Adrenal gland (tissue), 12 donors: ENCODE measurements around the gene TNS4. TPM values are rescaled to one million over a fixed set of nuclear protein-coding genes. Genes with fewer than 3 reads are reported as not detected.

Source experiments
- DNase-seq, 7 donors: peaks; one replicate each; pipeline ENCODE4 v3.0.0-alpha.2; 2019 to 2020
- H3K27ac ChIP-seq, 5 donors: fragments of 200-600 bp; sonication (generic) in 4 of 5; 1 replicate in 3 of 5; 2 replicates in 2 of 5; pipeline versions ENCODE4 v1.5.1 to v1.8.0; 2016 to 2020; ENCODE audit warnings: mild to moderate bottlenecking in 1 of 5
- H3K27me3 ChIP-seq: fragments of 200-600 bp; 2 replicates; pipeline ENCODE4 v1.8.0; 2021
- H3K36me3 ChIP-seq, 2 donors: fragments of 200-600 bp; replicated peaks in 1 of 2; 1 replicate in 1 of 2; 2 replicates in 1 of 2; pipeline versions ENCODE4 v1.5.1 to v1.8.0; 2018 to 2022
- H3K4me1 ChIP-seq, 2 donors: fragments of 200-600 bp; replicated peaks in 1 of 2; 1 replicate in 1 of 2; 2 replicates in 1 of 2; pipeline versions ENCODE4 v1.5.1 to v1.8.0; 2018 to 2021
- H3K4me3 ChIP-seq, 4 donors: fragments of 200-600 bp; sonication (generic) in 3 of 4; one replicate each; pipeline ENCODE4 v1.5.1; 2016 to 2018
- H3K9me3 ChIP-seq, 3 donors: fragments of 200-600 bp; sonication (generic) in 1 of 3; replicated peaks in 1 of 3; 1 replicate in 2 of 3; 2 replicates in 1 of 3; pipeline versions ENCODE4 v1.5.1 to v1.8.0; 2016 to 2021
- POLR2A ChIP-seq, 2 donors: fragments of 450-650 bp; IDR thresholded peaks; one replicate each; pipeline ENCODE4 v1.6.1; 2017; ENCODE audit warnings: antibody characterized with exemption in 2 of 2, mild to moderate bottlenecking in 2 of 2, moderate library complexity in 1 of 2
- WGBS, 4 donors: extraction: QIAGEN DNeasy Blood & Tissue Kit in 2 of 4; methylation state at CpG; one replicate each; pipeline versions ENCODE4 v1.1.5 to v1.1.7; 2013 to 2017; 5-methylcytosine and 5-hydroxymethylcytosine counted together
- intact Hi-C, 2 donors: fragments of 100-400 bp; cut with DNase I; formaldehyde crosslinking; loops; one replicate each; pipeline versions ENCODE4 v1.14.1 to v1.15.0; 2022 to 2023
- polyA plus RNA-seq, 3 donors: library from polyadenylated mRNA; stranded (reverse); fragments of 200-250 nt in 2 of 3; fragments of 350-450 nt in 1 of 3; fragmentation: Illumina TruSeq in 1 of 3; extraction: RNeasy Lipid Tissue Mini Kit (QIAGEN cat#74804) in 1 of 3; gene quantifications; one replicate each; pipeline ENCODE4 v1.2.3, GENCODE V29; 2013 to 2014
- total RNA-seq, 9 donors: library from RNA; depleted of rRNA in 4 of 9; stranded (reverse); fragments of >200 nt in 4 of 9; fragments of 120-200 nt in 1 of 9; fragmentation: NEBNext Ultra II Directional in 1 of 9; extraction: Animal tissue kit (Norgen Biotek cat#: 25700) in 1 of 9; gene quantifications; one replicate each; pipeline versions ENCODE4 v1.1.0 to v1.2.4, GENCODE V29; 2013 to 2023
- TF ChIP-seq, protein P1 (sequence below), 6 experiments: fragments of 450-650 bp in 4 of 6; fragments of 200-600 bp in 2 of 6; sonication (generic) in 1 of 6; IDR thresholded peaks; 1 replicate in 5 of 6; 2 replicates in 1 of 6; pipeline versions ENCODE4 v1.5.1 to v1.8.0; 2016 to 2021; ENCODE audit warnings: antibody characterized with exemption in 6 of 6, mild to moderate bottlenecking in 2 of 6, moderate library complexity in 1 of 6
- donor health status: healthy with polysubstance abuse.
- donor health status: Bipolar disorder and iron deficiency.
- donor health status: DM: yes; HTN: yes; CAD: no.
- donor health status: DM: no; HTN: no; CAD: no.
- donor health status: DM: no; HTN: no; CAD: no.
- donor health status: DM: yes; HTN: yes; CAD: no.

TNS4 gene
- total and polyA plus RNA-seq, 12 donors: 0.07 to 0.32 (median 0.11) TPM; not detected in 7

DNA sequence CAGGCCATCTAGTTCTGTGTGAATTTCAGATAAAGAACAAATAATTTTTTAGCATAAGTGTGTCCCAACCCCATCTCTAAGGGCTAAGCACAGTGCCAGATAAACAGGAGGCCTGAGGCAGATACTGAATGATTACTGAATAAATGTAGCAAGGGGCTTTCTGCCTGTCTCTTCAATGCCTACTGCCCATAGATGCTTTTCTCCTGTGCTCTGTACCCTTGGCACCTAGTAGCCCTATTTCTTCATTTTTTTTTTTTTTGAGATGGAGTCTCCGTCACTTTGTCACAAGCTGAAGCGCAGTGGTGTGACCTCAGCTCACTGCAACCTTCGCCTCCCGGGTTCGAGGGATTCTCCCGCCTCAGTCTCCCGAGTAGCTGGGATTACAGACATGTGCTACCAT, 32.9 kb downstream of the TNS4 start:
- WGBS, 4 donors: 88 to 96% (median 93%) methylated on average over 7 of the region's 7 CpGs

DNA sequence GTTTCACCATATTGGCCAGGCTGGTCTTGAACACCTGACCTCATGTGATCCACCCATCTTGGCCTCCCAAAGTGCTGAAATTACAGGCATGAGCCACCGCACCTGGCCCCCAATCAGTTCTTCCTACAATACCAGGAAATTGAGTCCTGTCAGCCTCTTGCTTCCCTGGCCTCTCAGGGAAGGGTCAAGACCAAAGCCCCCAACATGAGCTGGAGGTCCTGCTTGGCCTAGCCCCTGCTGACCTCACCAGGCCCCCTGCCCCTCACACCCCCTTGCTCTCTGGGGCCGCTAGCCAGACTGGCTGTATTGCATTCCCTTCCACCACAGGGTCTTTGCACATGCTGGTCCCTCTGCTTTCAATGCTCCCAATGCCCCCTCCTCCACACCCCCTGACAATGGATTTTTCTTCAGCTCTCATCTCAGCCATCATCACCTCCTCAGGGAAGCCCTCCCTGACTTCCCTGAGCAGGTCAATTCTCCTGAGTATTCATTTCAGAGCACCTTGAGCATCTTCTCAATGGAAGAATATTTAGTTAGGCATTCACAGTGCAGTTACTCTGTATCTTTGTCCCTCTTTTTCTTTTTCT, 34.0 kb downstream of the TNS4 start:
- no peak for DNase-seq
- intact Hi-C loops: no loop called here
- H3K27me3 ChIP-seq: no peaks in the 10 kb centered on the region
- H3K9me3 ChIP-seq: no peaks in the 10 kb centered on the region
- TF ChIP-seq POLR2A (IDR thresholded peaks at IDR 0.05): no peak
- TF ChIP-seq, protein P1, sequence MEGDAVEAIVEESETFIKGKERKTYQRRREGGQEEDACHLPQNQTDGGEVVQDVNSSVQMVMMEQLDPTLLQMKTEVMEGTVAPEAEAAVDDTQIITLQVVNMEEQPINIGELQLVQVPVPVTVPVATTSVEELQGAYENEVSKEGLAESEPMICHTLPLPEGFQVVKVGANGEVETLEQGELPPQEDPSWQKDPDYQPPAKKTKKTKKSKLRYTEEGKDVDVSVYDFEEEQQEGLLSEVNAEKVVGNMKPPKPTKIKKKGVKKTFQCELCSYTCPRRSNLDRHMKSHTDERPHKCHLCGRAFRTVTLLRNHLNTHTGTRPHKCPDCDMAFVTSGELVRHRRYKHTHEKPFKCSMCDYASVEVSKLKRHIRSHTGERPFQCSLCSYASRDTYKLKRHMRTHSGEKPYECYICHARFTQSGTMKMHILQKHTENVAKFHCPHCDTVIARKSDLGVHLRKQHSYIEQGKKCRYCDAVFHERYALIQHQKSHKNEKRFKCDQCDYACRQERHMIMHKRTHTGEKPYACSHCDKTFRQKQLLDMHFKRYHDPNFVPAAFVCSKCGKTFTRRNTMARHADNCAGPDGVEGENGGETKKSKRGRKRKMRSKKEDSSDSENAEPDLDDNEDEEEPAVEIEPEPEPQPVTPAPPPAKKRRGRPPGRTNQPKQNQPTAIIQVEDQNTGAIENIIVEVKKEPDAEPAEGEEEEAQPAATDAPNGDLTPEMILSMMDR (IDR thresholded peaks at IDR 0.05): no peak
- WGBS, 4 donors: 40 to 90% (median 88%) methylated on average over 1 to 2 of the region's 2 CpGs
- no peaks in the 10 kb centered on the region for H3K4me1 ChIP-seq
- H3K27ac ChIP-seq: no peak overlapping the region
- H3K4me3 ChIP-seq: no peak overlapping the region
- no peaks in the 10 kb centered on the region for H3K36me3 ChIP-seq

More for the DNA sequence above, 32.9 kb downstream of the TNS4 start:
- no peaks in the 10 kb centered on the region for H3K9me3 ChIP-seq
- no peaks in the 10 kb centered on the region for H3K36me3 ChIP-seq
- no peak for DNase-seq
- intact Hi-C loops: no loop called here
- no peak overlapping the region for H3K27ac ChIP-seq
- H3K4me3 ChIP-seq: no peak overlapping the region
- no peaks in the 10 kb centered on the region for H3K4me1 ChIP-seq
- TF ChIP-seq POLR2A (IDR thresholded peaks at IDR 0.05): no peak
- TF ChIP-seq, protein P1 (IDR thresholded peaks at IDR 0.05): no peak
- H3K27me3 ChIP-seq: no peaks in the 10 kb centered on the region

DNA sequence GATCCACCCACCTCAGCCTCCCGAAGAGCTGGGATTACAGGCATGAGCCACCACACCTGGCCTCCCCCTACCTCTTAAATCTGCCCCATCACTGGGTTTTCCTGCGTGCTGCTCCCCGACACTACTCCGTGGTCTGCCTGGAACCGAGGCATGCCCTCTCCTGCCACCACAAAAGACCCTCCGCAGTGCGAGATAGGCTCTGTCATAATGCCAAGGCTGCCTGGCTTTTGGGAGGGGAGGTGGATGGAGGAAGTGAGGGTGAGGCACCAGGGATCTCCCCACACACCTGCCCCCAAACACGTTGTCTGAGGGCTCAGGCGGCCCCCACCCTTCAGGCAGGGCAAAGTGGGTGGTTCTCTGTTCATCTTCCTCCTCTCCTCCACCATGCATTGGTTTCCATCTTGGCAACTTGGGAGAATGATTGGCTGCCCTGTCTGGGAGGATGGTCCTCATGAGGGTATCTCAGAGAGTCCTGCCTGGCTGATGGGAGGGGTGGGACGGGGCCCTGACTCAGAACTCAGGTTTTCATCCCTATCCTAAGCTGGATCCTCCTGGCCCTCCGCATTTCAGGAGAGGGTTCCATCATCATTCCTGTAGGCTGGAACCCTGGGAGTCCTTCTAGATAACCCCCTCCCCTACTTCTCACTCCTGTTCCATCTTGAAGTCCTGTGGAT, 35.0 kb downstream of the TNS4 start:
- intact Hi-C loops: no loop called here
- no peak overlapping the region for H3K4me3 ChIP-seq
- DNase-seq: no peak
- no peak overlapping the region for H3K27ac ChIP-seq
- H3K27me3 ChIP-seq: no peaks in the 10 kb centered on the region
- no peaks in the 10 kb centered on the region for H3K4me1 ChIP-seq
- no peaks in the 10 kb centered on the region for H3K9me3 ChIP-seq
- WGBS, 4 donors: 82 to 92% (median 83%) methylated on average over 9 to 11 of the region's 11 CpGs
- TF ChIP-seq POLR2A (IDR thresholded peaks at IDR 0.05): no peak
- TF ChIP-seq, protein P1 (IDR thresholded peaks at IDR 0.05): no peak
- H3K36me3 ChIP-seq: no peaks in the 10 kb centered on the region

DNA sequence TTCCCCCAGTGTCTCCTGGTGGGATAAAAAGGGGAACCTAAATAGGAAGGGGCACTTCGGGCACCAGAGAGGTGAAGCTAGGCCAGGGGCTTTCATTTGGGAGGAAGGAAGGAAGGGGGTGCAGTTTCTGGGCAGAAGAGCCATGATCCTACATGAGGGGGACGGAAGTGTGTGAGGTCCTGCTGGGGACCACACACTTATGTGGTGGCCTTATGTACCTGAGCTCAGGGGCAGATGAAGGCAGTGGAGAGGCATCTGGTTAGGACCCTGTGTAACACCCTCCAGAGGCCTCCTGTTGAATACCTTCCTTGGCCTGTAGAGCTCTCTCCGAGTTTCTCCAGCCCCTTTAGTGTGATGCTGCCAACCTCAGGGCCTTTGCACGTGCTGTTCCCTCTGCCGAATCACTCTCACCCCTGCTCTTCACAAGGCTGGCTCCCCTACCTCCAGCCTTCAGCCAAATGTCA, 37.0 kb downstream of the TNS4 start:
- DNase-seq: no peak
- Histone ChIP-seq H3K4me3 (no peak overlapping the region), H3K4me1 (peaks cover 0 to 4% of the 10 kb centered on the region in 2 donors), H3K27me3 (no peaks in the 10 kb centered on the region), H3K27ac (no peak overlapping the region), H3K36me3 (no peaks in the 10 kb centered on the region), H3K9me3 (no peaks in the 10 kb centered on the region)
- intact Hi-C loops: no loop called here
- 81 to 88% (median 84%) methylated on average over 5 of the region's 5 CpGs for WGBS, 4 donors
- TF ChIP-seq, protein P1 (IDR thresholded peaks at IDR 0.05): no peak
- no peak for TF ChIP-seq POLR2A (IDR thresholded peaks at IDR 0.05)
